Activated naive CD8-positive, alpha-beta T cell treated with anti-CD3 and anti-CD28 coated beads, Interleukin-2, amount 50 U/mL, for 24 hours (primary cell): ENCODE results near the gene DAAM1.
A peak's percentile ranks its signal among the peaks of the same experiment; 100 is the strongest.

Experiments used
- ATAC-seq: fragments of 150-1000 bp; cut with Tn5 transposase; one replicate; pipeline ENCODE4 v1.10.0; 2021
- DNase-seq: peaks from one replicate; pipeline ENCODE4 v3.0.0; 2021
- H3K27ac Mint-ChIP-seq: one replicate; pipeline ENCODE4 v1.8.0; 2021; ENCODE audit warnings: mild to moderate bottlenecking, mixed read lengths
- H3K27me3 Mint-ChIP-seq: one replicate; pipeline ENCODE4 v1.8.0; 2021; ENCODE audit warnings: mixed read lengths
- H3K36me3 Mint-ChIP-seq: one replicate; pipeline ENCODE4 v1.8.0; 2021; ENCODE audit warnings: low read depth, mixed read lengths
- H3K4me1 Mint-ChIP-seq: one replicate; pipeline ENCODE4 v1.8.0; 2021; ENCODE audit warnings: mixed read lengths
- H3K4me3 Mint-ChIP-seq: one replicate; pipeline ENCODE4 v1.8.0; 2021; ENCODE audit warnings: mild to moderate bottlenecking, moderate library complexity, mixed read lengths
- H3K9me3 Mint-ChIP-seq: one replicate; pipeline ENCODE4 v1.8.0; 2021; ENCODE audit warnings: mixed read lengths

The DAAM1 gene

DNA sequence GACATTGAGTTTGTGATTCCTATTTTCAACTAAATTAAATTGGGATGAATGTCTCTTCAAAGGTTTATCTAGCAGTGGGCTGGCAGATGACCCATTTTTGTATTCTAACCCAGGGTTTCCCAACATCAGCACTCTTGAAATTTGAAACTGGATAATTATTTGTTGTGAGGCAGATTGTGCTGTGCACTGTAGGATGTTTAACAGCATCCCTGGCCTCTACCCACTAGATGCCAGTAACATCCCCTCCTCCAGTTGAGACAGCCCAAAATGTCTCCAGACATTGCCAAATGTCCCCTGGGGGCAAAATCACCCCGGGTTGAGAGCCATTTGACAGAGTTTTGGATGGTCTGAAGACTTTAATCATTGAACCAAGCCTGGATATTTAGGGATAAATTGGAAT, 11.1 kb downstream of the DAAM1 start:
- Mint-ChIP-seq H3K9me3 (no peaks in the 10 kb centered on the region), H3K36me3 (no peaks in the 10 kb centered on the region), H3K4me3 (no peak overlapping the region), H3K4me1 (peaks cover 12% of the 10 kb centered on the region), H3K27ac (no peak overlapping the region), H3K27me3 (no peaks in the 10 kb centered on the region)
- no peak for DNase-seq
- no peak for ATAC-seq

GRCh38 chr14:59200195-59200594, 11.7 kb downstream of the DAAM1 start:
- no peak overlapping the region for H3K4me3 Mint-ChIP-seq
- DNase-seq (no peak), ATAC-seq (no peak)
- H3K9me3 Mint-ChIP-seq = no peaks in the 10 kb centered on the region
- H3K36me3 Mint-ChIP-seq = no peaks in the 10 kb centered on the region
- no peaks in the 10 kb centered on the region for H3K27me3 Mint-ChIP-seq
- no peak overlapping the region for H3K27ac Mint-ChIP-seq
- peaks cover 12% of the 10 kb centered on the region for H3K4me1 Mint-ChIP-seq

GRCh38 chr14:59202031-59202430, 13.6 kb downstream of the DAAM1 start:
- H3K27me3 Mint-ChIP-seq = no peaks in the 10 kb centered on the region
- no peaks in the 10 kb centered on the region for H3K9me3 Mint-ChIP-seq
- no peaks in the 10 kb centered on the region for H3K36me3 Mint-ChIP-seq
- no peak overlapping the region for H3K27ac Mint-ChIP-seq
- peaks cover 12% of the 10 kb centered on the region for H3K4me1 Mint-ChIP-seq
- no peak overlapping the region for H3K4me3 Mint-ChIP-seq
- DNase-seq (peak; percentile 9), ATAC-seq (no peak)

- Mint-ChIP-seq H3K36me3 (no peaks in the 10 kb centered on the region), H3K27me3 (no peaks in the 10 kb centered on the region), H3K4me1 (peaks cover 16% of the 10 kb centered on the region), H3K4me3 (no peak overlapping the region), H3K9me3 (no peaks in the 10 kb centered on the region), H3K27ac (no peak overlapping the region)
- ATAC-seq (no peak), DNase-seq (no peak)
Measured at GRCh38 chr14:59204305-59204704, 15.8 kb downstream of the DAAM1 start.

GRCh38 chr14:59206892-59207291, 18.4 kb downstream of the DAAM1 start:
- Mint-ChIP-seq H3K36me3 (no peaks in the 10 kb centered on the region), H3K27me3 (no peaks in the 10 kb centered on the region), H3K4me1 (peaks cover 11% of the 10 kb centered on the region), H3K4me3 (no peak overlapping the region), H3K27ac (no peak overlapping the region), H3K9me3 (no peaks in the 10 kb centered on the region)
- DNase-seq (no peak), ATAC-seq (no peak)

DNA sequence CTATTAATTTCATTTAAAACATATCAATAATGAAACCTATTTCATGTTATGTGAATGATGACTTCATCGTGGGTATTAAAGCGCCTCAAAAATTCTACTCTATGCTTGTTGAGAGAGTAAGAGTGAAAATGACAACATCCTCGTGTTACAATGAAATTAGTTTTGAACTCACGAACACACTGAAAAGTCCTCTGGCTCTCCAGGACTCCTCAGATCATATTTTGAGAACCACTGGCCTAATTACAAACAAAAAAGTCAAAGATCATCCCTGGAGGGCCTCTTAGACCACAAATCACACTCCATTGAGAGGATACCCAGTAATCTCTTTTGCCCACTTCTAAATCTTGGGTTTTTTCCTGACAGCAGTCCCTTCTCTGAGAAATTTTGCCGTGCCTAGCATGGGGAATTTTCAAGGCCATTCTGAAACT, 19.1 kb downstream of the DAAM1 start:
- DNase-seq (no peak), ATAC-seq (no peak)
- H3K27me3 Mint-ChIP-seq = no peaks in the 10 kb centered on the region
- no peaks in the 10 kb centered on the region for H3K9me3 Mint-ChIP-seq
- no peak overlapping the region for H3K4me3 Mint-ChIP-seq
- no peaks in the 10 kb centered on the region for H3K36me3 Mint-ChIP-seq
- peaks cover 4% of the 10 kb centered on the region for H3K4me1 Mint-ChIP-seq
- no peak overlapping the region for H3K27ac Mint-ChIP-seq

GRCh38 chr14:59208224-59208814, 19.9 kb downstream of the DAAM1 start:
- no peak for DNase-seq
- Mint-ChIP-seq H3K4me1 (peaks cover 4% of the 10 kb centered on the region), H3K27ac (no peak overlapping the region)

DNA sequence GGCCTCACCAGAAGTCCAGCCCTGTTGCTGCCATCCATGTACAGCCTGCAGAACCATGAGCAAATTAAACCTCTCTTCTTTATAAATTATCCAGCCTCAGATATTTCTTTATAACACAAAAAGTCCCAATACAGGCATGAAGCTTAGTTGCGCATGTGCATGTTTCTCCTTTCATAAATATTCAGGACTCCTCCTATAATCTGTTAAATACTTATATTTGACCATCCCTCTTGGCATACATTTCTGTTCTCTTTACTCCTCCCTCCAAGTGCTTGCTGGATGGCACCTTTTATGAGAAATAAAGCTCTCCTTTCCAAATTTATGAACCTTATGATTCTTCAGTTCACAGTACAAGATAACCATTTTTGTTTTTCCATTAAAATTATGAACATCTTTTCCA, 20.5 kb downstream of the DAAM1 start:
- DNase-seq (no peak), ATAC-seq (no peak)
- H3K4me3 Mint-ChIP-seq = no peak overlapping the region
- H3K27ac Mint-ChIP-seq = no peak overlapping the region
- no peaks in the 10 kb centered on the region for H3K9me3 Mint-ChIP-seq
- peaks cover 4% of the 10 kb centered on the region for H3K4me1 Mint-ChIP-seq
- H3K27me3 Mint-ChIP-seq = no peaks in the 10 kb centered on the region
- H3K36me3 Mint-ChIP-seq = no peaks in the 10 kb centered on the region

More at GRCh38 chr14:59208224-59208814, 19.9 kb downstream of the DAAM1 start:
- no peak overlapping the region for H3K4me3 Mint-ChIP-seq
- no peak for ATAC-seq
- H3K36me3 Mint-ChIP-seq = no peaks in the 10 kb centered on the region
- no peaks in the 10 kb centered on the region for H3K9me3 Mint-ChIP-seq
- H3K27me3 Mint-ChIP-seq = no peaks in the 10 kb centered on the region

DNA sequence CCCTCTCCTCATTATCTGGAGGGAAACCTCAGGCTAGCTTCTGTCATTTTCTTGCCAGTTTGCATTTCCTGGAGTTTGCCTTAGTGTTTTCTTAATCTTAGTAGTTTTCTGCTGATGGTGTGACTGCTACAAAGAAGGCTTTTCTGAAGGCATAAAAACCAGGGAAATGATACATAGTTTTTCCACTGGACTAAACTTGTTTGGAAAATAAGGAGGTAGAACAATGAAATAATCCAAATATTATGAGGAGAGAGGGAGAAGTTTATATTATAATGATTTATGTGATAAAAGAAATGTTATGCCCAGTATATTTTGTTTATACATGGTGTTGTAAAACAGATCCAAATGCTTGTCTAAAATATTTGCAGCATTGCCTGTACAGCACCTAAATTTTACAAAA, 22.2 kb downstream of the DAAM1 start:
- DNase-seq (no peak), ATAC-seq (no peak)
- H3K4me1 Mint-ChIP-seq = peaks cover 4% of the 10 kb centered on the region
- no peaks in the 10 kb centered on the region for H3K9me3 Mint-ChIP-seq
- H3K27me3 Mint-ChIP-seq = no peaks in the 10 kb centered on the region
- no peak overlapping the region for H3K4me3 Mint-ChIP-seq
- no peak overlapping the region for H3K27ac Mint-ChIP-seq
- H3K36me3 Mint-ChIP-seq = no peaks in the 10 kb centered on the region

DNA sequence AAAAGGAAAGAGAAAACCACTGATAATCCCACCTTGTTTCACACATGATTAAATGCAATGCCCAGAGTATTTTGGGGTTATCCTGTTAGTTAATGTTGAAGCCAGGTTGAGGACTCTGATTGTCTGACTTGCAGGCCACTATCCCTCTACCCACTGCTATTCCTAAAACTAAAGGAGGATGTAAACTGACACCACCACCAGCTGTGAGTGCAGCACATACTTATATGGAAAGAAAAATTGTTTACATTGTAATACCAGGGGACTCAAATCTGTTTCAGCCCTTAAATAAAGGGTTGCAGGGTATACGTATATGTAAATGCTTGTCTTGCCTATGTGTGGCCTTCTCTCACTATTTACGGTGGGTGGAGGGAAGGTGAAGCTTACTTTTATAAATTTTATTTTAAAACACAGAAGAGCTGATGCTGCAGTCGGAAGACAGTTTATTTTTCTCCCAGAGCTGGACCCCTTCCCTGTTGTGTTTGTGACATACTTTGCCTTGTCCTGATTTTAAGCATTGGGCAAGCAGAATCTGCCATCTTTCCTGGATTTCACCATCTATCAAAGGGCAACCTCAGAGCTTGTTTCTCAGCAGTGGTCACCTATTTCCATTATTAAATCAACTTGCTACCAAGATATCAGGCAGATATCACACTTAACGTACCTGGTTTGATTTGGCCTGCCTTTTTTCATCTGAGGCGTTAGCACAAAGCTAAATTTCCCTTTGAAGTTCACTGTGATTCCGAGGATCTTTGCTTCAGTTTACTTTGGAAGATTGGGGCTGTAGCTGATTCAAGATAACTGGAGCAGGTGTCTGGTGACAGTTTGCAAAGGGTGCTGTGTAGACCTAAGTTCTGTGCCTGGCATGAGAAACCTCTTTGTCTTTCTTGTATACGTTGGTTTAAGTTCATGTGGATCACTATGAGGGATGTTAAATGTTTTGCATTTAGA, 25.2 kb downstream of the DAAM1 start:
- no peak for ATAC-seq
- Mint-ChIP-seq H3K9me3 (no peaks in the 10 kb centered on the region), H3K27ac (no peak overlapping the region), H3K4me1 (no peaks in the 10 kb centered on the region), H3K4me3 (no peak overlapping the region), H3K27me3 (no peaks in the 10 kb centered on the region), H3K36me3 (no peaks in the 10 kb centered on the region)
- no peak for DNase-seq

DNA sequence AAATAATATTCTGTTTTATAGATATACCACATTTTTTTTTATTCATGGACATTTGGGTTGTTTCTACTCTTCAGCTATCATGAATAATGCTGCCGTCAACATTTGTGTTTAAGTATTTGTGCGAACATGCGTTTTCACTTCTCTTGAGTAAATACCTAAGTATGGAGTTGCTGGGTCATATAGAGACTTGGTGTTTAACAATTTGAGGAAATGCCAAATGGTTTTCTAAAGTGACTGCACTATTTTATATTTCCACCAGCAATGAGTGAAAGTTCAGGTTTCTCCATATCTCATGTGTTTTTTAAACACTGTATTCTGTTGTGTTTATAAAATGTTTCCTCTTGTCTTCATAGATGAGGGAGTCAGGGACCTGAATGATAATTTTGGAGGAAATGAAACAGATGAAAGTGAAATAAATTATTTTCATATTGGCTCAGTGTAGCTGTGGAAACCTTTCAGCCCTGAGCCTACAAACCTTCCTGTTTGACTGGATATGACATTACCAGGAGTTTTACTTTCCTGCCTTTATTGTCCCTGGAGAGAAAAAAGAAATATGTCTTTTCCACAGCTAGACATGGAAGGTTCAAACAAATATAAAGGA, 26.3 kb downstream of the DAAM1 start:
- no peak for DNase-seq
- Mint-ChIP-seq H3K27ac (no peak overlapping the region), H3K9me3 (no peaks in the 10 kb centered on the region), H3K27me3 (no peaks in the 10 kb centered on the region), H3K4me3 (no peak overlapping the region), H3K36me3 (no peaks in the 10 kb centered on the region), H3K4me1 (no peaks in the 10 kb centered on the region)
- ATAC-seq = no peak

- Mint-ChIP-seq H3K4me1 (no peaks in the 10 kb centered on the region), H3K27ac (no peak overlapping the region), H3K27me3 (no peaks in the 10 kb centered on the region), H3K9me3 (no peaks in the 10 kb centered on the region), H3K36me3 (no peaks in the 10 kb centered on the region), H3K4me3 (no peak overlapping the region)
- DNase-seq = no peak
- ATAC-seq = no peak
Measured at GRCh38 chr14:59215322-59215721, 26.9 kb downstream of the DAAM1 start.

DNA sequence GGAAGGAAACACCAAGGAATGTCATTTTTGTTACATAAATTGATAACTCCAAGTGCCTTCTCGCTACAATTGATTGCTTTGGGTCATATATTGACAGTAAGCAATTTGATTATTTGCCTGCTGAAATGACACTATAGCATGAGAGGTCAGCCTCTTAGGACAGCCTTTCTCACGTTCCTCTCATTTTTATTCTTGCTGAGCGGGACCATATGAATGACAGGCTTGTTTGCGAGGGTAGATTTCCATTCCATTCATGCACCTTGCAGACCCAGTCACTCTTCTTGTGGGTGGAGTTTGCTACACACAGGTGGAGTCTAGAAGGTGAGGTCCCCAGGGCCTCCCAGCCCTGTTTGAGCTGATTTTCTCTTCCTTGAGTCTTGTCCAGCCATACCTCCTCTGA, 27.3 kb downstream of the DAAM1 start:
- H3K9me3 Mint-ChIP-seq = no peaks in the 10 kb centered on the region
- ATAC-seq = no peak
- no peak overlapping the region for H3K27ac Mint-ChIP-seq
- H3K4me1 Mint-ChIP-seq = no peaks in the 10 kb centered on the region
- no peaks in the 10 kb centered on the region for H3K36me3 Mint-ChIP-seq
- no peak for DNase-seq
- H3K4me3 Mint-ChIP-seq = no peak overlapping the region
- H3K27me3 Mint-ChIP-seq = no peaks in the 10 kb centered on the region

DNA sequence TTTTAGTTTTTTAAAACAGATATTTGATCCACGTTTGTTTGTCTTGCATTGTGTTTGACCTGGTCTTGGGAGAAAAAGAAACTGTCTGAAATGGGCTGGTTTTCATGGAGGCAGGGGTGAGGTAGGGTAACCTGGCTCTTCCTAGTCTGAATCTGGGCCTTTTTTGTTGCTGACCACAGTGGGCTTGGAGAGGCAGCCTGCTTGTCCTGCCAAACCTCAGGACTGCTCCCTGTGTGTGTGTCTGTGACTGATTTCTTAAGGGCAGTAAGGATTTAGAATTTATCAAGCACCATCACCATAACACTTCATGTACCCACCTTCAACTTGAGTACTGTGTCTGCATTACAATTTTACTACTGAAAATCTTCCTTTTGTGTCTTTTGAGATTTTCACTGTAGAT, 28.5 kb downstream of the DAAM1 start:
- H3K4me1 Mint-ChIP-seq = no peaks in the 10 kb centered on the region
- no peaks in the 10 kb centered on the region for H3K27me3 Mint-ChIP-seq
- H3K36me3 Mint-ChIP-seq = no peaks in the 10 kb centered on the region
- ATAC-seq (no peak), DNase-seq (no peak)
- H3K27ac Mint-ChIP-seq = no peak overlapping the region
- no peaks in the 10 kb centered on the region for H3K9me3 Mint-ChIP-seq
- H3K4me3 Mint-ChIP-seq = no peak overlapping the region

- H3K27me3 Mint-ChIP-seq = no peaks in the 10 kb centered on the region
- no peaks in the 10 kb centered on the region for H3K36me3 Mint-ChIP-seq
- H3K4me1 Mint-ChIP-seq = no peaks in the 10 kb centered on the region
- H3K9me3 Mint-ChIP-seq = no peaks in the 10 kb centered on the region
- no peak overlapping the region for H3K4me3 Mint-ChIP-seq
- ATAC-seq = no peak
- no peak overlapping the region for H3K27ac Mint-ChIP-seq
- DNase-seq = no peak
Measured at GRCh38 chr14:59221568-59221967, 33.1 kb downstream of the DAAM1 start.
